ENCODE data around the gene STRIP1. TPM values are rescaled to one million over a fixed set of nuclear protein-coding genes. Genes with fewer than 3 reads are reported as not detected.
"Not testable (repeated sequence)": the region's sequence is repeated elsewhere in the genome, so short reads cannot be mapped to it uniquely, and the experiment has no call there.

The STRIP1 gene
- total and polyA plus RNA-seq, 4 donors, result 5.8 to 22.8 (median 13.2) TPM

DNA sequence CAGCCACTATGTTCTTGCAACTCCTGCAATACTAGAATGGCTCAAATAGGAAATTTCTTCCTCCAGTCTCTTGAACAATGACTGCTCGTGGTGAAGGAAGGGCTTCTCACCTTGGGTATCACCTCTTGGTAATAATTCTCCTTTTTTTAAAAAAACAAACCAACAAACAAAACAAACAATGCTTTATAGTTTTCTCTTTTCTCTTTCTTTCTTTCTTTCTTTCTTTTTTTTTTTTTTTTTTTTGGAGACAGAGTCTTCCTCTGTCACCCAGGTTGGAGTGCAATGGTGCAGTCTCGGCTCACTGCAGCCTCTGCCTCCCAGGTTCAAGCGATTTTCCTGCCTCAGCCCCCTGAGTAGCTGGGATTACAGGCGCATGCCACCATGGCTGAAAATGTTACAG is 3.7 kb upstream of the STRIP1 start:
- H3K36me3 ChIP-seq (ENCODE audit: control insufficient read depth in 4 of 4, insufficient read depth in 3 of 4, low read depth in 1 of 4, low read length in 3 of 4); H3K27me3 ChIP-seq (ENCODE audit: control insufficient read depth in 4 of 4, insufficient read depth in 4 of 4, low read length in 3 of 4); H3K9ac ChIP-seq (ENCODE audit: low read depth in 1 of 2, low read length in 2 of 2); DNase-seq (ENCODE audit: low spot score); H3K9me3 ChIP-seq (ENCODE audit: control insufficient read depth in 4 of 4, low read length in 3 of 4): not testable (repeated sequence)
- Histone ChIP-seq H3K4me1 (ENCODE audit: control insufficient read depth in 4 of 4, insufficient read depth in 4 of 4, low read length in 3 of 4) (peaks cover 2 to 24% (median 14%) of the 10 kb centered on the region in 4 donors), H3K27ac (ENCODE audit: low read depth in 1 of 2, low read length in 2 of 2) (peak overlapping the region in 1 of 2 donors; percentile 51), H3K4me3 (ENCODE audit: low read depth in 1 of 3, low read length in 3 of 3) (peak overlapping the region in 1 of 3 donors; percentile 3)
- WGBS, result 76% methylated on average over 4 of the region's 4 CpGs

DNA sequence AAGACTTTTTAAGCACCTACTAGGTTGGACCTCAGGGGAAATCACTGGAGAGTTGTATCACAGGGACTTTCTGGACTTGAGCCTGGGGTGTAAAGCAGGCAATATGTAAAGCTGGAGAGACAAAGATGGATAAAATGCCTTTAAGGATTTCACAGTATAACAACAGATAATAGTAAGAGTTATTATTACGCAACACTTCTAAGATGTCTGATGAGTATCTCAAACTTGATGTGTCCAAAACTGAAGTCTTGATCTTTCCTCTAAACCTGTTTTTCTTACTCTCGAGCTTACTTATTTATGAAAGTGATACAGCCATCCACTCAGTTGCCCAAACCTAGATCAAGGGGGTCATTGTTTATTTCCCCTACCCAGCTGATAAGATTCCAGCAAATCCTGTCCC is 2.1 kb upstream of the STRIP1 start:
- Histone ChIP-seq H3K4me1 (ENCODE audit: control insufficient read depth in 4 of 4, insufficient read depth in 4 of 4, low read length in 3 of 4) (peaks cover 5 to 26% (median 17%) of the 10 kb centered on the region in 4 donors), H3K27me3 (ENCODE audit: control insufficient read depth in 4 of 4, insufficient read depth in 4 of 4, low read length in 3 of 4) (no peaks in the 10 kb centered on the region), H3K27ac (ENCODE audit: low read depth in 1 of 2, low read length in 2 of 2) (no peak overlapping the region), H3K9ac (ENCODE audit: low read depth in 1 of 2, low read length in 2 of 2) (no peak overlapping the region), H3K36me3 (ENCODE audit: control insufficient read depth in 4 of 4, insufficient read depth in 3 of 4, low read depth in 1 of 4, low read length in 3 of 4) (no peaks in the 10 kb centered on the region), H3K4me3 (ENCODE audit: low read depth in 1 of 3, low read length in 3 of 3) (no peak overlapping the region), H3K9me3 (ENCODE audit: control insufficient read depth in 4 of 4, low read length in 3 of 4) (no peaks in the 10 kb centered on the region)
- no peak for DNase-seq (ENCODE audit: low spot score)
- no peak for TF ChIP-seq GABPA (IDR thresholded peaks at IDR 0.05 in 1 of 2, conservative IDR thresholded peaks at IDR 0.05 in 1 of 2)
- no peak for TF ChIP-seq TAF1 (conservative IDR thresholded peaks at IDR 0.05)
- TF ChIP-seq EGR1 (IDR thresholded peaks at IDR 0.05; ENCODE audit: low read depth in 2 of 2), result no peak
- no peak for TF ChIP-seq HNF4G (IDR thresholded peaks at IDR 0.05)
- TF ChIP-seq, protein P1, sequence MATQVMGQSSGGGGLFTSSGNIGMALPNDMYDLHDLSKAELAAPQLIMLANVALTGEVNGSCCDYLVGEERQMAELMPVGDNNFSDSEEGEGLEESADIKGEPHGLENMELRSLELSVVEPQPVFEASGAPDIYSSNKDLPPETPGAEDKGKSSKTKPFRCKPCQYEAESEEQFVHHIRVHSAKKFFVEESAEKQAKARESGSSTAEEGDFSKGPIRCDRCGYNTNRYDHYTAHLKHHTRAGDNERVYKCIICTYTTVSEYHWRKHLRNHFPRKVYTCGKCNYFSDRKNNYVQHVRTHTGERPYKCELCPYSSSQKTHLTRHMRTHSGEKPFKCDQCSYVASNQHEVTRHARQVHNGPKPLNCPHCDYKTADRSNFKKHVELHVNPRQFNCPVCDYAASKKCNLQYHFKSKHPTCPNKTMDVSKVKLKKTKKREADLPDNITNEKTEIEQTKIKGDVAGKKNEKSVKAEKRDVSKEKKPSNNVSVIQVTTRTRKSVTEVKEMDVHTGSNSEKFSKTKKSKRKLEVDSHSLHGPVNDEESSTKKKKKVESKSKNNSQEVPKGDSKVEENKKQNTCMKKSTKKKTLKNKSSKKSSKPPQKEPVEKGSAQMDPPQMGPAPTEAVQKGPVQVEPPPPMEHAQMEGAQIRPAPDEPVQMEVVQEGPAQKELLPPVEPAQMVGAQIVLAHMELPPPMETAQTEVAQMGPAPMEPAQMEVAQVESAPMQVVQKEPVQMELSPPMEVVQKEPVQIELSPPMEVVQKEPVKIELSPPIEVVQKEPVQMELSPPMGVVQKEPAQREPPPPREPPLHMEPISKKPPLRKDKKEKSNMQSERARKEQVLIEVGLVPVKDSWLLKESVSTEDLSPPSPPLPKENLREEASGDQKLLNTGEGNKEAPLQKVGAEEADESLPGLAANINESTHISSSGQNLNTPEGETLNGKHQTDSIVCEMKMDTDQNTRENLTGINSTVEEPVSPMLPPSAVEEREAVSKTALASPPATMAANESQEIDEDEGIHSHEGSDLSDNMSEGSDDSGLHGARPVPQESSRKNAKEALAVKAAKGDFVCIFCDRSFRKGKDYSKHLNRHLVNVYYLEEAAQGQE (IDR thresholded peaks at IDR 0.05), result no peak
- TF ChIP-seq, protein P2, sequence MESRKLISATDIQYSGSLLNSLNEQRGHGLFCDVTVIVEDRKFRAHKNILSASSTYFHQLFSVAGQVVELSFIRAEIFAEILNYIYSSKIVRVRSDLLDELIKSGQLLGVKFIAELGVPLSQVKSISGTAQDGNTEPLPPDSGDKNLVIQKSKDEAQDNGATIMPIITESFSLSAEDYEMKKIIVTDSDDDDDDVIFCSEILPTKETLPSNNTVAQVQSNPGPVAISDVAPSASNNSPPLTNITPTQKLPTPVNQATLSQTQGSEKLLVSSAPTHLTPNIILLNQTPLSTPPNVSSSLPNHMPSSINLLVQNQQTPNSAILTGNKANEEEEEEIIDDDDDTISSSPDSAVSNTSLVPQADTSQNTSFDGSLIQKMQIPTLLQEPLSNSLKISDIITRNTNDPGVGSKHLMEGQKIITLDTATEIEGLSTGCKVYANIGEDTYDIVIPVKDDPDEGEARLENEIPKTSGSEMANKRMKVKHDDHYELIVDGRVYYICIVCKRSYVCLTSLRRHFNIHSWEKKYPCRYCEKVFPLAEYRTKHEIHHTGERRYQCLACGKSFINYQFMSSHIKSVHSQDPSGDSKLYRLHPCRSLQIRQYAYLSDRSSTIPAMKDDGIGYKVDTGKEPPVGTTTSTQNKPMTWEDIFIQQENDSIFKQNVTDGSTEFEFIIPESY (IDR thresholded peaks at IDR 0.05), result no peak
- TF ChIP-seq ATF3 (IDR thresholded peaks at IDR 0.05), result no peak
- TF ChIP-seq RXRA (IDR thresholded peaks at IDR 0.05), result no peak
- no peak for TF ChIP-seq FOXA2 (IDR thresholded peaks at IDR 0.05)
- no peak for TF ChIP-seq RAD21 (IDR thresholded peaks at IDR 0.05)
- TF ChIP-seq CTCF (IDR thresholded peaks at IDR 0.05; ENCODE audit: low read depth, low read length, missing input control), result no peak
- no peak for TF ChIP-seq YY1 (IDR thresholded peaks at IDR 0.05)
- TF ChIP-seq, protein P3, sequence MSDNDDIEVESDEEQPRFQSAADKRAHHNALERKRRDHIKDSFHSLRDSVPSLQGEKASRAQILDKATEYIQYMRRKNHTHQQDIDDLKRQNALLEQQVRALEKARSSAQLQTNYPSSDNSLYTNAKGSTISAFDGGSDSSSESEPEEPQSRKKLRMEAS (IDR thresholded peaks at IDR 0.05), result no peak
- no peak for TF ChIP-seq JUND (IDR thresholded peaks at IDR 0.05)
- no peak for TF ChIP-seq FOXA1 (IDR thresholded peaks at IDR 0.05)
- no peak for TF ChIP-seq SP1 (IDR thresholded peaks at IDR 0.05)
- no peak for TF ChIP-seq HNF4A (conservative IDR thresholded peaks at IDR 0.05)
- no peak for TF ChIP-seq NR2F2 (IDR thresholded peaks at IDR 0.05)
- 92% methylated on average over 2 of the region's 2 CpGs for WGBS
